Renal cortex interstitium (tissue), 11 donors: ENCODE measurements around the gene HS3ST1. TPM values are rescaled to one million over a fixed set of nuclear protein-coding genes. Genes with fewer than 3 reads are reported as not detected.

Source experiments
- DNase-seq, 11 donors: peaks; one replicate each; pipeline ENCODE4 v3.0.0-alpha.2; 2013; ENCODE audit warnings: low read depth in 9 of 11, low spot score in 4 of 11; ENCODE audit errors: extremely low read depth in 1 of 11
- polyA plus RNA-seq, 3 donors: library from polyadenylated mRNA; unstranded; fragments of 120-200 nt; gene quantifications; one replicate each; pipeline ENCODE4 v1.2.1, GENCODE V29; 2013; ENCODE audit not compliant: insufficient read length in 3 of 3

HS3ST1 gene
- polyA plus RNA-seq, 3 donors: 0.48 to 1.4 (median 1.3) TPM

GRCh38 chr4:11359591-11359990 is 69.1 kb downstream of the HS3ST1 start:
- no peak for DNase-seq

GRCh38 chr4:11355226-11355625 is 73.5 kb downstream of the HS3ST1 start:
- no peak for DNase-seq

- no peak for DNase-seq
Observed at GRCh38 chr4:11354531-11354930, 74.2 kb downstream of the HS3ST1 start.

DNA sequence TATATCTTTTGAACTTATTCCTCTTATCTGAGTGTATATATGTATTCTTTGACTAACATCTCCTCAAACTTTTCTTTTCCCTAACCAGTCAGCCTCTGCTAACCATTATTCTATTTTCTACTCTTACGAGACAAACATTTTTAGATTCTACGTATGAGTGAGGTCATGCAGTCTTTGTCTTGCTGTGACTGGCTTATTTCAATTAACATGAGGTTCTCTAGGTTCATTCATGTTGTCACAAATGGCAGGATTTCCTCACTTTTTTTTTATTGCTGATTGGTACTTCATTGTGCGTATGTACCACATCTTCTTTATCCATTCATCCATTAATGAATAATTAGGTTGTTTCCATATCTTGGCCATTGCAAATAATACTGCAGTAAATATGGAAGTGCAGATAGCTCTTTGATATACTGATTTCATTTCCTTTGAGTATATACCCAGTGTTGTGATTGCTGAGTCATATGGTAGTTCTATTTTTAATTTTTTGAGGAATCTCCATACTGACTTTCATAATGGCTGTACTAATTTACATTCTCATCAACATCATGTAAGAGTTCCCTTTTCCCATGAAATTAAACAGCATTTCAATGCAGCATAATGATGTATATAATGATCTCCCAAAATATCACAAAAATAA is 80.1 kb downstream of the HS3ST1 start:
- no peak for DNase-seq

DNA sequence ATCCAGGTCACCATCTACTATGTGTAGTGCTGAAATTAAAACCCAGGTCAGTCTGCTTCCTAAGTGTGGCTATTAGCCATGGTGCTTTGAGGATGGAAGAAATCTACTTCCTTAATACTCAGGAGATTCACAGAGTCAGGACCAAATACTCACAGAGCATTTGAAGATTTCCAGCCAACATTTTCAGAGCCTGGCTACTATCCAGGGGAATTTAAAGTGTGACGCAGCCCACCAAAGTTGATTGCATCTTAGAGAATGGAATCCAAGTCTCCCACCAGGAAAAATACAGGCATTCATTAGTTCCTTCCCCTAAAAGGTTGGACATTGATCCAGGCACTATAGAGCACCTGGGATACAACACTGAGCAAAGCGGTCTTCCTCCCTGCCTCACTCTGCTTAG is 83.8 kb downstream of the HS3ST1 start:
- DNase-seq: no peak

- DNase-seq: no peak
Observed at GRCh38 chr4:11343536-11343935, 85.2 kb downstream of the HS3ST1 start.
